Esophagus muscularis mucosa (tissue), 4 donors: Measurements from ENCODE around the gene KCNRG. TPM values are rescaled to one million over a fixed set of nuclear protein-coding genes. Genes with fewer than 3 reads are reported as not detected.

ENCODE experiments used
- DNase-seq: peaks from one replicate; pipeline ENCODE4 v3.0.0-alpha.2; 2017; ENCODE audit errors: extremely low spot score
- H3K27ac ChIP-seq, 4 donors: fragments of 200-600 bp; sonication (generic); replicated peaks in 1 of 4; 1 replicate in 3 of 4; 2 replicates in 1 of 4; pipeline ENCODE4 v1.5.1; 2016 to 2019; ENCODE audit warnings: mild to moderate bottlenecking in 1 of 4
- H3K27me3 ChIP-seq, 4 donors: fragments of 200-600 bp; sonication (generic); one replicate each; pipeline versions ENCODE4 v1.5.1 to v1.6.0; 2016 to 2019
- H3K36me3 ChIP-seq, 4 donors: fragments of 200-600 bp; sonication (generic); one replicate each; pipeline ENCODE4 v1.5.1; 2016 to 2019
- H3K4me1 ChIP-seq, 4 donors: fragments of 200-600 bp; sonication (generic); one replicate each; pipeline ENCODE4 v1.5.1; 2016 to 2019
- H3K4me3 ChIP-seq, 4 donors: fragments of 200-600 bp; sonication (generic); 1 replicate in 2 of 4; 2 replicates in 2 of 4; pipeline ENCODE4 v1.5.1; 2016 to 2019; ENCODE audit warnings: mild to moderate bottlenecking in 4 of 4, moderate library complexity in 1 of 4
- H3K9me3 ChIP-seq, 4 donors: fragments of 200-600 bp; sonication (generic); 1 replicate in 3 of 4; 2 replicates in 1 of 4; pipeline ENCODE4 v1.5.1; 2016 to 2019
- CTCF ChIP-seq, 3 experiments: fragments of 200-600 bp in 2 of 3; fragments of 450-650 bp in 1 of 3; sonication (generic) in 2 of 3; IDR thresholded peaks; one replicate each; pipeline ENCODE4 v1.5.1; 2017 to 2019; ENCODE audit warnings: antibody characterized with exemption in 3 of 3, mild to moderate bottlenecking in 2 of 3, moderate library complexity in 1 of 3
- EP300 ChIP-seq: sonication (generic); formaldehyde crosslinking; IDR thresholded peaks from one replicate; pipeline ENCODE4 v1.6.1; 2017; ENCODE audit warnings: antibody characterized with exemption
- POLR2A ChIP-seq: fragments of 450-650 bp; IDR thresholded peaks from one replicate; pipeline ENCODE4 v1.6.1; 2017; ENCODE audit warnings: antibody characterized with exemption, moderate library complexity, mild to moderate bottlenecking, low read depth
- POLR2AphosphoS5 ChIP-seq, 2 donors: sonication (generic); formaldehyde crosslinking; IDR thresholded peaks; one replicate each; pipeline ENCODE4 v1.6.1; 2017; ENCODE audit warnings: antibody characterized with exemption in 2 of 2
- WGBS: methylation state at CpG from one replicate; pipeline ENCODE4 v1.1.5; 2018; 5-methylcytosine and 5-hydroxymethylcytosine counted together
- intact Hi-C: fragments of 100-400 bp; cut with DNase I; formaldehyde crosslinking; loops from one replicate; pipeline ENCODE4 v1.15.1; 2023
- total RNA-seq, 4 donors: library from RNA; depleted of rRNA; stranded (reverse); fragments of >200 nt; gene quantifications; one replicate each; pipeline versions ENCODE4 v1.1.0 to v1.2.1, GENCODE V29; 2016

Gene KCNRG
- total RNA-seq, 4 donors from 2014 or later: 2.7 to 5.4 (median 2.9) TPM

- intact Hi-C loops: loop anchor here (2.0 to 5.0 kb wide), 3 partner anchors 556 to 936 kb away; no protein-coding TSS in a partner anchor
- H3K27me3 ChIP-seq: no peaks in the 10 kb centered on the region
- H3K4me3 ChIP-seq: no peak overlapping the region
- H3K9me3 ChIP-seq: no peaks in the 10 kb centered on the region
- H3K4me1 ChIP-seq: no peaks in the 10 kb centered on the region
- 56% methylated on average over 8 of the region's 8 CpGs for WGBS
- DNase-seq: peak; percentile 94
- peak; percentile 77 to 88 (median 80) for TF ChIP-seq CTCF (IDR thresholded peaks at IDR 0.05)
- TF ChIP-seq POLR2A: no peak
- peak in 1 of 2 donors; percentile 27 for TF ChIP-seq POLR2AphosphoS5 (IDR thresholded peaks at IDR 0.05)
- TF ChIP-seq EP300: no peak
- no peak overlapping the region for H3K27ac ChIP-seq
- no peaks in the 10 kb centered on the region for H3K36me3 ChIP-seq
Measured at GRCh38 chr13:49976314-49977258, 38.7 kb upstream of the KCNRG start.

DNA sequence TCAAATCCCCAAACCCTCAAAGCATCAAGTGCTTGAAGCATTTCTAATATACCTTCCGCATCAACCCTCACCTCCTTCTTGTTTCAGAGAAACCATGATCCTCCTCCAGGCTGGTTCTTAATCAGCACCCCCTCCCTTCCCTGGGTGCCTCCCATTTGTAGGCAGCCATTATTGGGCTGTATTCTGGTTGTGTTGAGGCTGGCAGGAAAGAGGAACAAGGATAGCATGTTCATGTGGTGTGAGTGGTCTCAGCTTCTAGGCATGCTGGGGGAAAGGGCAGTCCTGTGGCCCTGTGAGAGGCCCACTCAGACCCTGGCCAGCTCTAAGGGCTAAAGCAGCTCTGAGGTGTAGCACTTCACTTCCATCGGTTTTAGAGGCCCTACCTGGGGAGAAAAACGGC is 37.3 kb upstream of the KCNRG start:
- H3K27ac ChIP-seq: no peak overlapping the region
- no peaks in the 10 kb centered on the region for H3K36me3 ChIP-seq
- H3K4me3 ChIP-seq: no peak overlapping the region
- WGBS: 81% methylated on average over 3 of the region's 3 CpGs
- TF ChIP-seq CTCF (IDR thresholded peaks at IDR 0.05): no peak
- TF ChIP-seq EP300: no peak
- no peak for TF ChIP-seq POLR2A
- no peak for TF ChIP-seq POLR2AphosphoS5 (IDR thresholded peaks at IDR 0.05)
- intact Hi-C loops: loop anchor here (2.0 to 5.0 kb wide), 3 partner anchors 554 to 934 kb away; no protein-coding TSS in a partner anchor
- no peaks in the 10 kb centered on the region for H3K9me3 ChIP-seq
- H3K4me1 ChIP-seq: no peaks in the 10 kb centered on the region
- no peak for DNase-seq
- H3K27me3 ChIP-seq: no peaks in the 10 kb centered on the region

- TF ChIP-seq CTCF (IDR thresholded peaks at IDR 0.05) (no peak), EP300 (no peak), POLR2A (no peak), POLR2AphosphoS5 (IDR thresholded peaks at IDR 0.05) (no peak)
- H3K4me3 ChIP-seq: no peak overlapping the region
- H3K9me3 ChIP-seq: no peaks in the 10 kb centered on the region
- intact Hi-C loops: loop anchor here (5.0 kb wide), 1 partner anchor 1092 kb away; no protein-coding TSS in a partner anchor
- H3K4me1 ChIP-seq: peaks cover 0 to 8% (median 3%) of the 10 kb centered on the region in 4 donors
- H3K27me3 ChIP-seq: no peaks in the 10 kb centered on the region
- H3K27ac ChIP-seq: no peak overlapping the region
- H3K36me3 ChIP-seq: no peaks in the 10 kb centered on the region
- no peak for DNase-seq
Measured at GRCh38 chr13:49980266-49980665, 35.0 kb upstream of the KCNRG start.

- Histone ChIP-seq H3K27ac (peak overlapping the region in 1 of 4 donors; percentile 48), H3K4me3 (no peak overlapping the region), H3K27me3 (no peaks in the 10 kb centered on the region), H3K4me1 (peaks cover 0 to 15% (median 10%) of the 10 kb centered on the region in 4 donors), H3K9me3 (no peaks in the 10 kb centered on the region), H3K36me3 (peaks cover 0 to 9% (median 3%) of the 10 kb centered on the region in 4 donors)
- intact Hi-C loops: no loop called here
- no peak for TF ChIP-seq POLR2AphosphoS5 (IDR thresholded peaks at IDR 0.05)
- TF ChIP-seq POLR2A: no peak
- no peak for TF ChIP-seq CTCF (IDR thresholded peaks at IDR 0.05)
- no peak for TF ChIP-seq EP300
- DNase-seq: no peak
- 52% methylated on average over 2 of the region's 2 CpGs for WGBS
Measured at GRCh38 chr13:49985129-49985528, 30.1 kb upstream of the KCNRG start.
